ENCODE data around the gene PRKCD. TPM values are rescaled to one million over a fixed set of nuclear protein-coding genes. Genes with fewer than 3 reads are reported as not detected.
A peak's percentile ranks its signal among the peaks of the same experiment; 100 is the strongest.

PRKCD gene
- total and polyA plus RNA-seq, 9 of the 15 experiments (the other 6 are each of a cell fraction or from before 2014, with no cell fraction given), result 2.5 to 19.5 (median 6.1) TPM

GRCh38 chr3:53151870-53152660 is 8.9 kb upstream of the PRKCD start:
- ChIA-PET CTCF (ENCODE audit: low intra/inter-chr PET ratio) (no interaction called here), POLR2A (interaction anchor here (0.6 kb wide), 1 partner anchor 8 kb away, joined by 3 read pairs; no protein-coding TSS in a partner anchor)
- Histone ChIP-seq H3K27me3 (ENCODE audit: control insufficient read depth in 2 of 2, insufficient read depth in 2 of 2, low read length in 2 of 2) (peaks cover 0 to 14% of the 10 kb centered on the region in 2 experiments; a peak in 1 of 5 replicates), H2AFZ (ENCODE audit: low read depth, low read length) (no peak overlapping the region), H3K9me1 (ENCODE audit: control insufficient read depth, insufficient read depth, low read length) (no peaks in the 10 kb centered on the region), H4K20me1 (replicated peaks; ENCODE audit: control insufficient read depth, insufficient read depth, low read length) (no peaks in the 10 kb centered on the region; the same call in 1 of the 2 replicates), H3K27ac (ENCODE audit: extremely low read depth, low read depth, low read length) (no peak overlapping the region), H3K9me3 (replicated peaks; ENCODE audit: control insufficient read depth, insufficient read depth, low read depth, low read length) (no peaks in the 10 kb centered on the region), H3K36me3 (ENCODE audit: control insufficient read depth, insufficient read depth, low read length) (no peaks in the 10 kb centered on the region), H3K4me2 (ENCODE audit: insufficient read depth, low read length) (no peak overlapping the region), H3K79me2 (ENCODE audit: control insufficient read depth, insufficient read depth, low read length) (no peaks in the 10 kb centered on the region), H3K9ac (ENCODE audit: insufficient read depth in 1 of 2, low read depth in 2 of 2, low read length in 2 of 2) (no peak overlapping the region), H3K4me1 (replicated peaks in 1 of 2; ENCODE audit: control insufficient read depth in 2 of 2, insufficient read depth in 2 of 2, low read length in 2 of 2) (peaks cover 0 to 15% of the 10 kb centered on the region in 2 experiments; a peak in 3 of 5 replicates), H3K4me3 (no peak overlapping the region)
- FAIRE-seq (no peak), ATAC-seq (peak; percentile 19; the same call in 1 of the 3 replicates), DNase-seq (ENCODE audit: extremely low read depth in 1 of 4, low spot score in 3 of 4) (no peak)
- peak; percentile 32; the same call in 1 of the 2 replicates for TF ChIP-seq ATF3 (IDR thresholded peaks at IDR 0.05)
- TF ChIP-seq ATF3 (CRISPR knock-in tag; conservative IDR thresholded peaks at IDR 0.05), result no peak
- no peak for TF ChIP-seq PHTF2 (CRISPR knock-in tag; IDR thresholded peaks at IDR 0.05)
- TF ChIP-seq CEBPB (tag; IDR thresholded peaks at IDR 0.05), result 0 out of 2 replicates have a peak, but pooled peaks have one; percentile 17
- peak; percentile 51 for TF ChIP-seq ZFP36 (IDR thresholded peaks at IDR 0.05; ENCODE audit: low read depth, low read length, partially characterized antibody)
- TF ChIP-seq BCOR (IDR thresholded peaks at IDR 0.05), result peak; percentile 25; the same call in 1 of the 2 replicates
- no peak for TF ChIP-seq FOXJ2 (tag; IDR thresholded peaks at IDR 0.05)
- in situ Hi-C loops (cut with MboI) (no loop called here), intact Hi-C loops (cut with micrococcal nuclease) (no loop called here)
- 42% methylated on average over 13 of the region's 20 CpGs for WGBS (ENCODE audit: insufficient coverage, low coverage, missing lambda C conversion rate)
- BruUV-seq (replicated peaks), result no TSS peak
